Peyer's patch (tissue), 4 donors: ENCODE results near the gene EPHB1.

ENCODE experiments used
- CTCF ChIP-seq, 6 experiments: fragments of 450-650 bp in 4 of 6; fragments of 200-600 bp in 2 of 6; sonication (generic) in 1 of 6; IDR thresholded peaks; one replicate each; pipeline ENCODE4 v1.5.1; 2017 to 2019; ENCODE audit warnings: antibody characterized with exemption in 6 of 6, mild to moderate bottlenecking in 3 of 6, moderate library complexity in 1 of 6
- POLR2A ChIP-seq, 2 donors: fragments of 450-650 bp; IDR thresholded peaks; one replicate each; pipeline ENCODE4 v1.5.1; 2017; ENCODE audit warnings: antibody characterized with exemption in 2 of 2, mild to moderate bottlenecking in 2 of 2, moderate library complexity in 2 of 2

GRCh38 chr3:135224815-135225362 is 429.8 kb downstream of the EPHB1 start:
- TF ChIP-seq CTCF (IDR thresholded peaks at IDR 0.05) (no peak), POLR2A (IDR thresholded peaks at IDR 0.05) (no peak)
